Measurements from ENCODE around the gene RXRA.

RXRA gene

GRCh38 chr9:134348404-134349155 lies 22.3 kb downstream of the RXRA start:
- DNase-seq (ENCODE audit: insufficient read length, low spot score) (no peak), FAIRE-seq (no peak)

- DNase-seq (ENCODE audit: insufficient read length, low spot score): no peak
- FAIRE-seq: no peak
Observed at GRCh38 chr9:134349936-134350335, 23.7 kb downstream of the RXRA start.

- DNase-seq (ENCODE audit: insufficient read length, low spot score) (no peak), FAIRE-seq (no peak)
Observed at GRCh38 chr9:134350416-134350994, 24.2 kb downstream of the RXRA start.

- no peak for DNase-seq (ENCODE audit: insufficient read length, low spot score)
- no peak for FAIRE-seq
Observed at GRCh38 chr9:134351606-134352176, 25.4 kb downstream of the RXRA start.

GRCh38 chr9:134352247-134352933 lies 26.1 kb downstream of the RXRA start:
- no peak for DNase-seq (ENCODE audit: insufficient read length, low spot score)
- no peak for FAIRE-seq

GRCh38 chr9:134353539-134353938 lies 27.3 kb downstream of the RXRA start:
- FAIRE-seq: no peak
- no peak for DNase-seq (ENCODE audit: insufficient read length, low spot score)

- FAIRE-seq (no peak), DNase-seq (ENCODE audit: insufficient read length, low spot score) (no peak)
Observed at GRCh38 chr9:134355158-134355557, 28.9 kb downstream of the RXRA start.

- DNase-seq (ENCODE audit: insufficient read length, low spot score): no peak
- no peak for FAIRE-seq
Observed at GRCh38 chr9:134355561-134356279, 29.5 kb downstream of the RXRA start.

GRCh38 chr9:134356496-134357470 lies 30.5 kb downstream of the RXRA start:
- FAIRE-seq (no peak), DNase-seq (ENCODE audit: insufficient read length, low spot score) (no peak)

GRCh38 chr9:134357631-134358025 lies 31.4 kb downstream of the RXRA start:
- FAIRE-seq: no peak
- no peak for DNase-seq (ENCODE audit: insufficient read length, low spot score)

GRCh38 chr9:134358026-134358661 lies 31.9 kb downstream of the RXRA start:
- FAIRE-seq (no peak), DNase-seq (ENCODE audit: insufficient read length, low spot score) (no peak)

- FAIRE-seq (no peak), DNase-seq (ENCODE audit: insufficient read length, low spot score) (no peak)
Observed at GRCh38 chr9:134358662-134359319, 32.5 kb downstream of the RXRA start.

- DNase-seq (ENCODE audit: insufficient read length, low spot score): no peak
- FAIRE-seq: no peak
Observed at GRCh38 chr9:134359493-134360179, 33.4 kb downstream of the RXRA start.

GRCh38 chr9:134360180-134360759 lies 34.0 kb downstream of the RXRA start:
- FAIRE-seq: no peak
- no peak for DNase-seq (ENCODE audit: insufficient read length, low spot score)

- DNase-seq (ENCODE audit: insufficient read length, low spot score): no peak
- FAIRE-seq: no peak
Observed at GRCh38 chr9:134360897-134361296, 34.6 kb downstream of the RXRA start.

GRCh38 chr9:134361426-134361825 lies 35.2 kb downstream of the RXRA start:
- DNase-seq (ENCODE audit: insufficient read length, low spot score) (no peak), FAIRE-seq (no peak)

GRCh38 chr9:134361843-134362414 lies 35.7 kb downstream of the RXRA start:
- FAIRE-seq (no peak), DNase-seq (ENCODE audit: insufficient read length, low spot score) (no peak)

GRCh38 chr9:134363450-134363849 lies 37.2 kb downstream of the RXRA start:
- no peak for FAIRE-seq
- no peak for DNase-seq (ENCODE audit: insufficient read length, low spot score)

Data from HTR-8/SVneo (cell line).